Activated CD4-positive, alpha-beta T cell treated with anti-CD3 and anti-CD28 coated beads, Interleukin-10, Interleukin-2, amounts not matched to agents 100 ng/mL and 50 ng/mL, durations not matched to agents 16 hours and 8 hours (primary cell): ENCODE measurements around the gene BLCAP.
"Not testable (repeated sequence)": the region's sequence is repeated elsewhere in the genome, so short reads cannot be mapped to it uniquely, and the experiment has no call there.

Source experiments
- DNase-seq: peaks from one replicate; pipeline ENCODE4 v3.0.0-alpha.2; 2020

Gene BLCAP

DNA sequence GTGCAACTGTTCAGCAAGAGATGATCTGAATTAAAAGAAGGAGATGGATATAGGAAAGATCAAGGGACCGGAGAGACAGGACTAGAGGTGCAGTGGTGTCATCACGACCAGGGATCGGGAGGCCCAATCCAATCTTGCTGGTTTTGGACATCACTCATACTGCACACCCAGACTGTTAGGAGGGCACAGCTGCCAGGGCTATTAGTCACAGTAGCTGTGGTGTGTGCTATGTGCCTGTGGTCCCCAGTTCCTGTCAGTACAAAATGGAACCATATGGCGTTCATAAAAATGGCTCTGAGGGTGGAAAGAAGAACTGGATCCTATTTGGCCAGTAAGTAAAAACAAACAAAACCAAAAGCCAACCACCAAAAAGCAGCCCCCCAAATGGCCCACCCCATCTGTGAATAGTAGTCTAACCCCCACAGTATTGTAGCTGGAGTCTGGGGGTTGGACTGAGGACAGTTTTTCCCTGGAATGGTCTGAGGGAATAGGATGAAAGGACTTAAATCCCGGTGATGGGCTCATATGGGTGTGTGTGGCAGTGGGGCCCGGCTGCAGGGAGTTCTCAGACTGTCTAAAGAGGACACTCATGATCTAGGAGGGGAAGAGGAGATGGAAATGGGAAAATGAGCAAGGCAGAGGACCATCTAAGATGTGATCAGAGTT lies 15.9 kb downstream of the BLCAP start:
- DNase-seq, result no peak

DNA sequence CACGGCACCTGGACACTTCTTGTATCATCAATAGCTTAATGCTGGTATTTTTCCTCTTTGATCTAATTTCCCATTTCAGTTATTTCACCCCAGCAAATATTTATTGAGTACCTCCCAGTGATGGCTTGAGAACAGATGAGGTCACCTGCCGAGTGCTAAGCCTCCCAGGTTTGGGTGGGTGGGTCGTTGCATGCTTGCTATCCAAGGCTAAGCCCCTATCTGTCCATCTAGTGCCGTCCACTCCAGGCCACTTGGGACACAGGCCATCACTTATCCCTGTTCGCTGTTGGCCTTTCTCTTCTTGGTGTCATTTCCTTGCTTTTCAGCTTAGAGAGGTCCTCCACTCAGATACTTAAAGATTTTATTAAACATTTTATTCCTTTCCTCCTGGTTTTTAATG lies 17.4 kb downstream of the BLCAP start:
- no peak for DNase-seq

DNA sequence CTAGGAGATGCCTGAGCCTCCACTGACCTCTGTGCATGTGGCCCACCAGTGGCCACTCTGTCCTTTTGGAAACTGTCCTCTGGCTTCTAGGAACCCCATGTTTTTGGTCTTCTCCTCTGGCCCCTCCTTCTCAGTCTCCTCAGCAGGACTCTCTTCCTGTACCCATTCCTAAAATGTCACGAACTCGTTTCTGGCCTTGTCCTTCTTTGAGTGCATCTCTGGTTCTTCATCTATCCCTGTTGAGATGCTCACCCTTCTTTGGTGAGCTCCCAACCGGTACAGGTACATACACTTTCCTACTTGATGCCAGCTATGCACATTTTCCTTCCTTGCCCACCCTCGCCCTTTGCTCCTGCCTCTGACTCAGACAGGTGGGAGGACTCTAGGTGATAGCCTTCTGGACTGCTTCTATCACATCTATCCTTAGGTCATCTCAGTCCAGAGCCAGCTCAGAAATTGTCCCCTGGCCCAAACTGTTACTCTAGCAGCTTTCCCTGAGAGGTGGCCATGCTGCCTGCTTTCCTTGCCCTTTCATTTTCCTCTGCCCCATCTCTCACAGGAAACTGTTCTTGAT lies 21.4 kb downstream of the BLCAP start:
- DNase-seq, result no peak

DNA sequence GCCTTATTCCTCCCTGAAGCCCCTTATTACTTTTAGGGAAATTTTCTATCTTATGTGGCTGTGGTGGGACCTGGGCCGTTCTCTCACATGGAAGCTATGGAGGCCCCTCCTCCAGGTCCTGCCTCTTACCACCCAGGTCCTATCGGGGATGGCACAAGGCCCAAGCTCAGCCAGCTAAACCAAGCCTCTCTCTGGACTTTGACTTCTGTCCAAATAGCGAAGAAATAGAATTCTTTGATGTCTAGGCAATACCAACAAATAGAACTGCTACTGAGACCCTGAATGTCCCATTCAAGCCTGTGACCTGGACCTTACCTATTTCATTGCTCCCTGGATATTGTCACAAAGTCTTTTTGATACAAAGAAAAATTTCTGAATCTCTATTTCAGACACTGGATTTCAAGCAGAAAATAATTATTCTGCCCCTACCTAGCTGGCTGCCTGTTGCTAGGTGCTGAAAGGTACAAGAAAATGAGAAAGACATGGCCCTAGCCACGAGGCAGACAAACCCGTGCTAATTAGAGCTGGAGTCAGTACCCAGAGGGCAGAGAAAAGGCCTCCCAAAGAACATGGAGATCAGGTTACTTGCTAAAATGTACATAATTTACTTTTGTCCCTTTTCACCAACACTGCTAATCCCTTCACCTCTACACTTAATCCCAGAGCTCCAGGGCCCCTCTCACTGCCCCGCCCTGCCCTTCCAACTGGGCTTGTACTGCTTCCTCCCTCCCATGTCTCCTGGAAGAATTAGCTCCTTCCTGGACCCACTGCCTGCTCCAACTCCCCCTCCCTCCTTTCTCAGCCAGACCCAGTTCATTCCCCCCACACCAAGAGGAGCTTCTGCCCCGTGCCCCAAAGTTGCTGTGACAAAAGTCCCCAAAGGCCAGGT lies 22.2 kb downstream of the BLCAP start:
- DNase-seq, result no peak

DNA sequence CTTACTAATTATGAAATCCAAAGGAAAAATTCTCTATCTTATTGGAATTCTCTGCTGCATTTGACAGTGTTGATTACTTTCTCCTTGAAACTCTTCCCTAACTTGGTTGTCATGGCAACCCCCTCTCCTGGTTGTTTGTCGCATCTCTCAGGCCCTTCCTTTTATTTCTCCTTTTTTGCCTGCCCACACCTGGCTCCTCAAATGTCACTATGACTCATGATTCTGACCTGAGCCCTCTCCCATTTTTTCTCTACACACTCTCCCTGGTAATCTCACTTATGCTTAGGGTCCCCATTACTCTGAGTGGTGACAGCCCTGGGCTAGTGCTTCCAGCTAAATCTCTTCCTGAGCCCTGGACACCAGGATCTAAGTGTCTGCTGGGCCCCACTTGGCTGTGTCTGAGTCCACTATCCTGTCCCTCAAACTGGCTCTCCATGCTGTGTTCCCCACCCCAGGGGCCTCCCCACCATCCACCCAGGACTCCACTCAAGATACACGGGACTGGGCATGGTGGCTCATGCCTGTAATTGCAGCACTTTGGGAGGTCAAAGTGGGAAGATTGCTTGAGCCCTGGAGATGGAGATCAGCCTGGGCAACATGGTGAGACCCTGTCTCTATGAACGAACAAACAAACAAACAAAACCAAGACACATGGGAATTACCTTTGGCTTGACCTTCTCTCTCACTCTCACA lies 23.1 kb downstream of the BLCAP start:
- no peak for DNase-seq

DNA sequence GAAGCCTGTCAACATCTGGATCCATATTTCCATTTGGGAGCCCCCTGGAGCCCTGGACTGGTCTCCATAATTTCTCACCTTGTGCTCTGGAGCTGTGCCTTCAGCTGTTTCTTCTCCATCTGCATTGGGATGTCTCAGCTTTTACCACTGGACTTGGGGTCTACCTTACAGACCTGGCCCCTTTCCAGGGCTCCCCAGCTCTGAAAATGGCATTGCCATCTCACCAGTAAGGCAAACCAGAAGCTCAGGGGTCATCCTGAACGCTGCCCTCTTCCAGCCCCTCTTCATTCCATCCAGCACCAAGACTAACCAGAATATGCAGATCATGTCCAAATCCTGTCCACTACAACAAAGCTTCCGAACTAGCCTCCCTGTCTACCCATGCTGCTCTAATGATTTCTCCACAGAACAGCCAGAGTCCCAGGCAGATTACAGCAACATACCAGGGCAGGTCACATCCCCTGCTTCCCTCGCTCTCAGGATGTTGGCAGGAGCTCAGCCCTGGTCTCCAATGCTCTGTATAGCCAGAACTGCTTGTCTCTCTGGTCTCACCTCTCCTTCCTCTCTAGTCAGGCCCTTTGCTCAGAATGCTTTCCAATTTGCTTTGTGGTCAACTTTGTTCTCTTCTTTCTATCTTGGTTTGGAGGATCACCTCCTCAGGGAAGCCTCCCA lies 24.3 kb downstream of the BLCAP start:
- no peak for DNase-seq

DNA sequence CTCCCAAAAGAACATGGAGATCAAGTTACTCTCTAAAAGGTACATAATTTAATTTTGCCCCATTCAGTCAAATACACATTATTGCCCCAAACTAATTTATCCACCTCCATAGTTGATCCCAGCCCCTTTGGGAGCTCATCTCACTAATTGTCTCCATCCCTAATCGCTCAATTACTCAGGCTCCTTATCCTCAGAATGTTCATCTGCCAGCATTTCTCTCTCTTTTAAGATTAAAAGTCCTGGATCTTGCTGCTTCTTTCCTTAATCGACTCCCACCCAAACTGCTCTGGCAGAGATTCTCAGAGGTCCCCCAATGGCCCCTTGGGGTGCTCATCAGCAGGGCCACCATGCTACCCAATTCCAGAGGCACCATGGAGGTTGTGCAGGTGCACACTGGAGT lies 25.0 kb downstream of the BLCAP start:
- no peak for DNase-seq

DNA sequence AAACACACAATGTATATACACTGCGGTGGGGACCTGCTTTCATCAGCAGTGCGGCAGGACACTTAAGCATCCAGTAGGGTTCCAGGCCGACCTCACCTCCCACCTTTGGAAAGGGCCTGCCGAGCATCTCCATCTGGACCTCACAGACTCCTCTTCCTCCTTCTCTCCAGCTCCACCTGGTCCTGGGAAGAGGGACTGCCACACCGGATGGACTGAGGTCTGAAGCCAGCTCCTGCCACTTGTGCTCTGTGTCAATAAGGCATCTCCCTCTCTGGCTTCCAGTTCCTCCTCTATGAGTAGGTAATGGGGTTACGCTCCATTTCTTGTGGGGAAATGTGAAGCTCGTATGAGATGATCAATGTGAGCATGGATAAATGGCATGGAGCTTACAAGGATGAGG lies 25.7 kb downstream of the BLCAP start:
- DNase-seq, result no peak

DNA sequence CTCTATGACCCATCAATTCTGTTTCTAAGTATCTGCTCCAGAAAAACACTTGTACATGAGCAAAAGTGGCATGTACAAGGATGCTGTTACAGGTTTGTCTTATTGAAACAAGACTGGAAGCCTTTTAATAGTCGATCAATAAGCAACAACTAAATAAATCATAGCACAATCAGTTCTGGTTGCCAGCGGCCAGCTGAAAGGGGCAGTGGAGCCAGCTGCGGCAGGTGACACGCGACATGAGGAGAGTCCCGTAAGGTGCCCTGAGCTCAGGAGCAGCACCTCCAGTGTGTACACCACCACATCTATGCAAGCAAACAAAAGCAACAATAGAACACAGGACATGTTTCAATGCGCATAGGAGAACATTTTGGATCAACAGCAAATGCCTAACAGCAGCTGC lies 27.4 kb downstream of the BLCAP start:
- DNase-seq, result no peak

DNA sequence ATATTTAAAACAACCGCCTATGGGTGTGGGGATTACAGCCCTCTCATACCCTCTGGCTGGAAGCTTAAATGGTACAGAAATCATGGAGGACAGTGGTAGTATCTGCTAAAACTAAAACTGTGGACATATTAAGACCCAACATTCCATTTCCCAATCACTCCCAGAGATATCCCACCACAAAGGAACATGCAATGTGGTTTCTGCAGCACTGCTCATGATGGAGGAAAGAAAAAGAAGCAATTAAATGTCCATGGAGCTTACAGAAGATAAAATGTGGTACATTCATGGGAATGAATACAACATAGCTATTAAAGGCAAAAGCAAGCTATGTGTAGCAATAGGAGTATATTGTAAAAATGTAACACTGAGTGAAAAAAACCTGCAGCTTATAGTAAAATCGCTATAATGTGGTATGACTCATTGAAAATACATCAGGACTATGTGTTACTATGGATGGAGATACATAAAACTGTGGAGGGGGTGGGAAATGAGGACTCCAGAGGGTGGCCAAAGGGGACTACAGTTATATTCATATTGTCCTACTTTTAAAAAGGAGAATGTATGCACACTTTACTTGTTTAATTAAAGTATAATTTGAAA lies 29.5 kb downstream of the BLCAP start:
- DNase-seq, result no peak

DNA sequence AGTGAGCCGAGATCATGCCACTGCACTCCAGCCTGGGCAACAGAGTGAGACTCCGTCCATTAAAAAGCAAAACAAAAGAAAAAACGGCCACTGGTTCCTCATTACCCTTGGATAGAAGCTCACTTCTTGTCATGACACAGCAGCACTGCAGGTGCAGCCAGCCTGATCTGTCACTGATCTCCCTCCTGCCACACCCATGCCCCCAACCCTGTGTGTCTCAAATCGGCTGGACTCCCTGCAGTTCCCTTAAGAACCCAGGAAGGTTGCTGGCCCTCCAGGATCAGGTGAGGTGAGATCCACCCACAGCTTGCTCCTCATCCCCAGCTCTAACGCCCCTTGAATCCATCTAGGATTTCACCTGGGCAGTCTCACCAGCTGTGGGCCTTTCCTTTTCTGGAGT lies 32.9 kb downstream of the BLCAP start:
- DNase-seq, result no peak

DNA sequence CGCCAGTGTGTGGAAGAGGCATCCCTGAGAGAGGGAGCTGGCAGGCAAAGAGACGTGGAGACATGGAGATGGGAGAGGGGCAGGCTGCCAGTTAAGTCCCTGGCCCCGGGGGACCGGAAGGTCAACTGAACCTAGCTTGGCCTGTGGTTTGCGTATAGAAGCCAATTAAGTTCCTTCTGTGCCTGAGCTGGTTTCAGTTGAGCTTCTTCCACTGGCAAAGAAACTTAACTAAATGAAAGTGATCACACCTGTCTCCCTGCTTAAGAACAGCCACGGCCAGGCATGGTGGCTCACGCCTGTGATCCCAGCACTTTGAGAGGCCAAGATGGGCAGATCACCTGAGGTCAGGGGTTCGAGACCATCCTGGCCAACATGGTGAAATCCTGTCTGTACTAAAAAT lies 33.4 kb downstream of the BLCAP start:
- DNase-seq, result no peak

DNA sequence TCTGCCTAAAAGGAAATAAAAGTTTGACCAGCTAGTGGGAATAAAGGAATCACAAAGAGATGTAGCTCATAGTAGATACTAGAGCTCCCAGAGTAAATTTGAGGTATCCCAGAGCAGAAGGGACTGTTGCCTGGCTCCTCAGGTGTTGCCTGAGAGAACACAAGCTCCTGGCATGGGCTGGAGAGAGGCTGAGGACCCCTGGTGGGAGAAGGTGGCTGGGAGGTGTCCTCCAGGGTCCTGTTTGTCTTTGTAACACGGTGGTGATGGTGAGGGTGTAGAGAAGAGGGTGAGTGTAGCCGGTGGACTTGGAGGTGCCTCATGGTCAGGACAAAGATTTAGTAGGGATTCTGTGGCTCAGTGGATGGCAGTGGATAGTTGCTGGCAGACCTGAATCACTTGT lies 34.7 kb downstream of the BLCAP start:
- DNase-seq, result no peak

DNA sequence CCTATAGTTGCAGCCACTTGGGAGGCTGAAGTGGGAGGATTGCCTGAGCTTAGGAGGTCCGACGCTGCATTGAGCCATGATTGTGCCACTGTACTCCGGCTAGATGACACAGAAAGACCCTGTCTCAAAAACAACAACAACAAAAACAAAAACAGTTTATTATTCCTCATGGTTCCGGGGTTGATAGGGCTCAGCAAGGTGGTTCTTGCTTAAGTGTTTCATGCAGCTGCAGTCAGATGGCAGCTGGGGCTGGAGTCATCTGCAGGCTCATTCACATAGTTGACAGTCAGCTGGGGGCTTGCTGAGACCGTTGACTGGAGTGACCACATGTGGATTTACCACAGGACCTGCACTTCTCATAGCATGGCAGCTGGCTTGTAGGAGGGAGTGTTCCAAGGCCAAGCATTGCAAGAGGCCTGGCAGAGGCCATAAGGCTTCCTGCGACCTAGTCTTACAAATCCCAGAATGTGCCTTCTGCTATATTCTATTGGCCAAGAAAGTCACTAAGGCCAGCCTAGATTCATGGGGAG lies 35.5 kb downstream of the BLCAP start:
- no peak for DNase-seq

DNA sequence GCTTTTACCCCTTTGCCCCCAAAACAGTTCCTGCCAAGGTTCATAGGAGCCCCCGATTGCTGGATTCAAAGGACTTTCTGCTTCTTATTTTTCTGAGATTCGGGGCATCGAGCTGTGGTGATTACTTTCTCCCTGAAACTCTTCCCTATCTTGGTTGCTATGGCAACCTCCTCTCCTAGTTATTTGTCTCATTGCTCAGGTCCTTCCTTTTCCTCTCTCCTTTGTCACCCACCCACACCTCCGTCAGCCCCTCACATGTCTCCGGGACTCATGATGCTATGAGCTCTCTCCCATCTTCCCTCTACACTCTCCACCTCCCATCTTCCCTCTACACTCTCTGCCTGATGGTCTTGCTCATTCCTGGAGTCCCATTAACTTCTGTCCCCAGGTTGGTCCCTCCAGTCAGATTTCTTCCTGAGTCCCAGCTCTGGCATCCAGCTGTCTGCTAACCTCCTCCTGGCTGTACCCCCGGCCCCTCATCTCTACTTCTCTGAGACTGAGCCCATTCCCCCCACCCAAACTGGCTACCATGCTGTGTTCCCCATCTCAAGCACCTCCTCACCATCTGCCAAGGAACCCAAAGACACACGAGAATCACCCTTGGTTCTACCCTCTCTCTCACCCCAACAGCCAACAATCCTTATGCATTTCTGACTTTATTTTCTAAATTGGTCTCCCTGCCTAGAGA lies 36.9 kb downstream of the BLCAP start:
- no peak for DNase-seq

DNA sequence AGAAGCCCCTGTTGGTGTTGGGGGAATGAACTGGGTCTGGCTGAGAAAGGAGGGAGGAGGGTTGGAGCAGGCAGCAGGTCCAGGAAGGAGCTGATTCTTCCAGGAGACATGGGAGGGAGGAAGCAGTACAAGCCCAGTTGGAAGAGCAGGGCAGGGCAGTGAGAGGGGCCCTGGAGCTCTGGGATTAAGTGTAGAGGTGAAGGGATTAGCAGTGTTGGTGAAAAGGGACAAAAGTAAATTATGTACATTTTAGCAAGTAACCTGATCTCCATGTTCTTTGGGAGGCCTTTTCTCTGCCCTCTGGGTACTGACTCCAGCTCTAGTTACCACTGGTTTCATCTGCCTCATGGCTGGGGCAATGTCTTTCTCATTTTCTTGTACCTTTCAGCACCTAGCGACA lies 41.5 kb downstream of the BLCAP start:
- not testable (repeated sequence) for DNase-seq

DNA sequence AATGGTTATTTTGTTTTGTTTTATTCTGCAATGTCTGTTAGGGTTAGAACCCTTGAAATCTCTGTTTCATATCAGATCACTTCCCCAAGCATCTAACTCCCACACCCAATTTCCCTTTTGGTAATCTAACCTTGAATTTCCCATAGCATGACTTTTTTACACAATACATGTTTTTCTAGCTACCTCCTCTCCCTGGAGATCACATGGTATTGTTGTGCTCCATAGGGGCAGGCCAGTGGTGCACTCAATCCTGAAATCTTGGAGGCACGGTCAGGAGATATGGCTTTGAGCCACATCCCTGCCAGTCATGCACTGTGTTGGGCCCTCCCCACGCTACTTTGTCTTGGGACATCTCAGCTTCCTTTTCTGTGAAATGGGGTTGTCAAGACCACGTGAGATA lies 43.3 kb downstream of the BLCAP start:
- DNase-seq, result no peak

DNA sequence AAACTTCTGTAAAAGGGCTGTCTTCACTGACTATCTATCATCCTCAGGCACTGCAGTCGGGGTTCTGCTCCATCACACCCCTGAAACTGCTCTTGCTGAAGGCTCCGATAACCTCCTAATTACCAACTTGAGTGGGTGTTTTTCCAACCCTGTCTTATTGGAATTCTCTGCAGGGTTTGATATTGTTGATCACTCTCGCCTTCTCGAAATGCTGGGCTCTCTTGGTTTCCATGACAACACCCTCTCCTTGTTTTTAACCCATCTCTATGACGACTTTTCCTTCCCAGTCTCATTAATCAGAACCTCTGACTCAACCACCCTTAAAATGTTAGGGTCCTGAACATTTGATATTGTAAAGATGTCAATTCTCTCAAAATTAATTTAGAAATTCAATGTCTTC lies 46.1 kb downstream of the BLCAP start:
- no peak for DNase-seq

DNA sequence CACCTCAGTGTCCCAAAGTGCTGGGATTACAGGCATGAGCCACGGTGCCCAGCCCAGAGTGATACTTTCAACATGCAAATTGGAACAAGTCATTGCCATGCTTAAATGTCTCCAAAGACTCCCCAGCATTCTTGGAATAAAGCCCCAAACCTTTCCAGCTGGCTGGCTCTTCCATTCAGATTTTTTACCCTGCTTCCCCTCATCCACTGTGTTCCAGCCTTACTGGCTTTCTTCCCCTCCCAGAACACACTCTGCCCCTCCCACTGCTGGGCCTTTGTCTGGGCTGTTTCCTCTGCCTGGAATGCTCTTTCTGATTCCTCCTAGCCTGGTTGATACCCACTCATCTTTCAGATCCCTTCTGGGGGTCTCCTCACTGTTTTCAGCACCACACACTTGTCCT lies 46.8 kb downstream of the BLCAP start:
- no peak for DNase-seq

DNA sequence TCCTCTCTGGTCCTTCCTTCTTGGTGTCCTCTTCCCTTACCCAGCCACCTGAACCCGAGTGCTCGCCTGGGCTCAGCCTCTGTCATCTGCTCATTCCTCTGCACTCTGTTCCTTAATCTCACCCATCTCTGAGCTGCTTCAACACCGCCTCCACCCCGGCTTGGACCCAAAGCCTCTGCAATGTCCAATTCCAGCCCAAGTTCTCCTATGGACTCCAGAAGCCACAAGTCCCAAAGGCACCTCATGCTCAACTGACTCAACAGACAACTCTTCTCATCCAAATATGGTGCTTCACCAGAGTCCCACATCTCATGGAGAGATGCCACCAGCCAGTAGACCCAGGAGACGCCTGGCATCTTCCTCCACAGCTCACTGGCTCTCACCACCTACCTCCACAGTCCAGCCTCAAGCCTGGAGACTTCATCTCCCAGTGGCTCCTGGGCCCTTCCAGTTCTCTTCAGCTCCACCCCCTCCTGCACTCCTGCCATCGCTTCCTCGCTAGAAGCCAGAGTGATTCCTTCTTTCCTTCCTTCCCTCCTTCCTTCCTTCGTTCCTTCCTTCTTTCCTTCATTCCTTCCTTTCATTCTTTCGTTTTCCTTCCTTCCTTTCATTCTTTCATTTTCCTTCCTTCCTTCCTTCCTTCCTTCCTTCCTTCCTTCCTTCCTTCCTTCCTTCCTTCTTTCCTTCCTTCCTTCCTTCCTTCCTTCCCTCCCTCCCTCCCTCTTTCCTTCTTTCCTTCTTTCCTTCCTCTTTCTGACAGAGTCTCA lies 47.6 kb downstream of the BLCAP start:
- no peak for DNase-seq

DNA sequence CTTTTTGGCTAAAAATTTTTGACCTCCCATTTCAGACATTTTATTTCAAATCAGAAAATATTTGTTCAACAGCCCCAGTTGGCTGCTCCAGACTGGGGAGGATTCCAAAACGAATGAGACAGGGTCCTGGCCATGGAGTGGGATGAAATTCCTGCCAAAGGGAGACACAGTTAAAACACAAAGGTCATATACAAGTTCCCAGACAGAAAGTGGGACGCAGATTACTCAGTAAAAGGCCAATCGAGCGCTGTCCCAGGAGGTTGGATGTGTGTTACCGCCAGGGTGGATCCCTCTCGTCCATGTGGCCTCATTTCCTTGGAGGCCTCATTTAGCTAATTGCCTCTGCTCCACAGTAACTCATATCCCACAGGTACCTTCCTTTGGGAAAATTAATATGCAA lies 48.4 kb downstream of the BLCAP start:
- DNase-seq, result no peak
